NB4 (cell line): ENCODE measurements around the gene VMAC.
A peak's percentile ranks its signal among the peaks of the same experiment; 100 is the strongest.
"Not testable (repeated sequence)": the region's sequence is repeated elsewhere in the genome, so short reads cannot be mapped to it uniquely, and the experiment has no call there.

Source experiments
- DNase-seq: peaks from one replicate; pipeline ENCODE4 v3.0.0; 2010; ENCODE audit warnings: low read depth
- H3K4me3 ChIP-seq: one replicate; pipeline ENCODE4 v1.5.1; 2011; ENCODE audit warnings: mild to moderate bottlenecking, low read depth, low read length, moderate library complexity
- CTCF ChIP-seq: IDR thresholded peaks from one replicate; pipeline ENCODE4 v1.5.1; 2012; ENCODE audit warnings: low read depth, low read length
- MAX ChIP-seq: IDR thresholded peaks from 2 replicates; pipeline ENCODE4 v1.6.1; 2011; ENCODE audit warnings: low read depth, low read length
- MYC ChIP-seq: IDR thresholded peaks from 2 replicates; pipeline ENCODE4 v1.6.1; 2011; ENCODE audit warnings: low read depth, low read length
- POLR2A ChIP-seq: IDR thresholded peaks from 2 replicates; pipeline ENCODE4 v1.6.1; 2011; ENCODE audit warnings: mild to moderate bottlenecking; ENCODE audit not compliant: insufficient read length; ENCODE audit errors: extremely low read depth

VMAC gene

GRCh38 chr19:5864725-5865486, 39.8 kb upstream of the VMAC start:
- TF ChIP-seq POLR2A (no peak), MAX (no peak), CTCF (no peak), MYC (no peak)
- no peak overlapping the region for H3K4me3 ChIP-seq
- no peak for DNase-seq

GRCh38 chr19:5865772-5866171, 38.9 kb upstream of the VMAC start:
- no peak for TF ChIP-seq MYC
- no peak for TF ChIP-seq CTCF
- TF ChIP-seq MAX, result no peak
- TF ChIP-seq POLR2A, result no peak
- no peak for DNase-seq
- no peak overlapping the region for H3K4me3 ChIP-seq

GRCh38 chr19:5867201-5868136, 37.2 kb upstream of the VMAC start:
- no peak for DNase-seq
- TF ChIP-seq POLR2A (no peak), MAX (no peak), CTCF (no peak), MYC (no peak)
- H3K4me3 ChIP-seq, result no peak overlapping the region

- H3K4me3 ChIP-seq, result no peak overlapping the region
- no peak for DNase-seq
- no peak for TF ChIP-seq MYC
- no peak for TF ChIP-seq CTCF
- no peak for TF ChIP-seq POLR2A
- no peak for TF ChIP-seq MAX
These were observed 33.7 kb upstream of the VMAC start for GRCh38 chr19:5870986-5871394.

- no peak for DNase-seq
- TF ChIP-seq MAX, result no peak
- no peak for TF ChIP-seq POLR2A
- no peak for TF ChIP-seq MYC
- no peak for TF ChIP-seq CTCF
- no peak overlapping the region for H3K4me3 ChIP-seq
These were observed 31.0 kb upstream of the VMAC start for GRCh38 chr19:5873617-5874199.

- H3K4me3 ChIP-seq, result not testable (repeated sequence)
- peak; percentile 68 for DNase-seq
These were observed 30.2 kb upstream of the VMAC start for GRCh38 chr19:5874496-5874895.
